Memory B cell (primary cell): Measurements from ENCODE around the gene ZNRF3.

Source experiments
- ATAC-seq: fragments of 150-1000 bp; cut with Tn5 transposase; 2 replicates; pipeline ENCODE4 v1.10.0; 2021; ENCODE audit warnings: low read depth, mild to moderate bottlenecking, moderate library complexity
- DNase-seq, 2 donors: peaks; one replicate each; pipeline ENCODE4 v3.0.0; 2022; ENCODE audit warnings: low spot score in 2 of 2
- H3K27ac Mint-ChIP-seq: one replicate; pipeline ENCODE4 v1.8.0; 2022; ENCODE audit warnings: mild to moderate bottlenecking, moderate library complexity, mixed read lengths
- H3K27me3 Mint-ChIP-seq: one replicate; pipeline ENCODE4 v1.8.0; 2022; ENCODE audit warnings: mixed read lengths
- H3K36me3 Mint-ChIP-seq: one replicate; pipeline ENCODE4 v1.8.0; 2022; ENCODE audit warnings: mild to moderate bottlenecking, mixed read lengths
- H3K4me1 Mint-ChIP-seq: one replicate; pipeline ENCODE4 v1.8.0; 2022; ENCODE audit warnings: mixed read lengths
- H3K4me3 Mint-ChIP-seq: one replicate; pipeline ENCODE4 v1.8.0; 2022; ENCODE audit warnings: mild to moderate bottlenecking, moderate library complexity, mixed read lengths
- H3K9me3 Mint-ChIP-seq: one replicate; pipeline ENCODE4 v1.8.0; 2022; ENCODE audit warnings: mixed read lengths

The ZNRF3 gene

GRCh38 chr22:29009148-29009547 lies 125.8 kb downstream of the ZNRF3 start:
- Mint-ChIP-seq H3K4me1 (no peaks in the 10 kb centered on the region), H3K9me3 (no peaks in the 10 kb centered on the region), H3K27me3 (peaks cover 18% of the 10 kb centered on the region), H3K4me3 (no peak overlapping the region), H3K27ac (no peak overlapping the region), H3K36me3 (peaks cover 2% of the 10 kb centered on the region)
- ATAC-seq (no peak), DNase-seq (no peak)

- Mint-ChIP-seq H3K4me1 (peaks cover 6% of the 10 kb centered on the region), H3K27ac (no peak overlapping the region), H3K27me3 (peaks cover 11% of the 10 kb centered on the region), H3K36me3 (peaks cover 2% of the 10 kb centered on the region), H3K9me3 (no peaks in the 10 kb centered on the region), H3K4me3 (no peak overlapping the region)
- DNase-seq (no peak), ATAC-seq (no peak)
These were observed 128.1 kb downstream of the ZNRF3 start for GRCh38 chr22:29011240-29012100.

- H3K9me3 Mint-ChIP-seq = no peaks in the 10 kb centered on the region
- no peak overlapping the region for H3K27ac Mint-ChIP-seq
- DNase-seq = no peak
- H3K36me3 Mint-ChIP-seq = peaks cover 2% of the 10 kb centered on the region
- H3K4me1 Mint-ChIP-seq = peaks cover 8% of the 10 kb centered on the region
- H3K4me3 Mint-ChIP-seq = no peak overlapping the region
- H3K27me3 Mint-ChIP-seq = peaks cover 8% of the 10 kb centered on the region
- no peak for ATAC-seq
These were observed 128.7 kb downstream of the ZNRF3 start for GRCh38 chr22:29012101-29012433.

GRCh38 chr22:29012952-29013351 lies 129.6 kb downstream of the ZNRF3 start:
- H3K36me3 Mint-ChIP-seq = peaks cover 3% of the 10 kb centered on the region
- peaks cover 8% of the 10 kb centered on the region for H3K27me3 Mint-ChIP-seq
- peaks cover under 1% of the 10 kb centered on the region for H3K9me3 Mint-ChIP-seq
- H3K27ac Mint-ChIP-seq = no peak overlapping the region
- no peak for ATAC-seq
- peaks cover 8% of the 10 kb centered on the region for H3K4me1 Mint-ChIP-seq
- no peak overlapping the region for H3K4me3 Mint-ChIP-seq
- no peak for DNase-seq

- peaks cover 9% of the 10 kb centered on the region for H3K27me3 Mint-ChIP-seq
- ATAC-seq = no peak
- DNase-seq = no peak
- H3K4me1 Mint-ChIP-seq = peaks cover 8% of the 10 kb centered on the region
- peaks cover 5% of the 10 kb centered on the region for H3K9me3 Mint-ChIP-seq
- H3K4me3 Mint-ChIP-seq = no peak overlapping the region
- no peak overlapping the region for H3K27ac Mint-ChIP-seq
- H3K36me3 Mint-ChIP-seq = peaks cover 8% of the 10 kb centered on the region
These were observed 130.9 kb downstream of the ZNRF3 start for GRCh38 chr22:29014293-29014692.

GRCh38 chr22:29014773-29015172 lies 131.4 kb downstream of the ZNRF3 start:
- H3K27ac Mint-ChIP-seq = no peak overlapping the region
- peaks cover 9% of the 10 kb centered on the region for H3K27me3 Mint-ChIP-seq
- H3K4me3 Mint-ChIP-seq = no peak overlapping the region

GRCh38 chr22:29016067-29016938 lies 132.9 kb downstream of the ZNRF3 start:
- H3K4me1 Mint-ChIP-seq = peaks cover 8% of the 10 kb centered on the region
- peaks cover 6% of the 10 kb centered on the region for H3K36me3 Mint-ChIP-seq
- peaks cover 5% of the 10 kb centered on the region for H3K27me3 Mint-ChIP-seq
- DNase-seq = no peak
- no peak overlapping the region for H3K27ac Mint-ChIP-seq
- peaks cover 5% of the 10 kb centered on the region for H3K9me3 Mint-ChIP-seq
- no peak for ATAC-seq
- H3K4me3 Mint-ChIP-seq = no peak overlapping the region

More at GRCh38 chr22:29014773-29015172, 131.4 kb downstream of the ZNRF3 start:
- no peak for DNase-seq
- Mint-ChIP-seq H3K36me3 (peaks cover 8% of the 10 kb centered on the region), H3K9me3 (peaks cover 5% of the 10 kb centered on the region), H3K4me1 (peaks cover 8% of the 10 kb centered on the region)
- ATAC-seq = no peak

GRCh38 chr22:29018293-29019189 lies 135.2 kb downstream of the ZNRF3 start:
- Mint-ChIP-seq H3K9me3 (peaks cover 5% of the 10 kb centered on the region), H3K4me1 (peaks cover 8% of the 10 kb centered on the region), H3K4me3 (no peak overlapping the region), H3K27me3 (peaks cover 5% of the 10 kb centered on the region), H3K36me3 (peaks cover 6% of the 10 kb centered on the region), H3K27ac (no peak overlapping the region)
- DNase-seq (no peak), ATAC-seq (no peak)

- no peaks in the 10 kb centered on the region for H3K4me1 Mint-ChIP-seq
- DNase-seq (no peak), ATAC-seq (no peak)
- peaks cover 5% of the 10 kb centered on the region for H3K27me3 Mint-ChIP-seq
- H3K36me3 Mint-ChIP-seq = peaks cover 8% of the 10 kb centered on the region
- H3K27ac Mint-ChIP-seq = no peak overlapping the region
- H3K4me3 Mint-ChIP-seq = no peak overlapping the region
- peaks cover 5% of the 10 kb centered on the region for H3K9me3 Mint-ChIP-seq
These were observed 138.9 kb downstream of the ZNRF3 start for GRCh38 chr22:29022101-29022817.

- H3K4me1 Mint-ChIP-seq = no peaks in the 10 kb centered on the region
- DNase-seq = no peak
- peaks cover 4% of the 10 kb centered on the region for H3K36me3 Mint-ChIP-seq
- no peak overlapping the region for H3K27ac Mint-ChIP-seq
- peaks cover 6% of the 10 kb centered on the region for H3K27me3 Mint-ChIP-seq
- H3K4me3 Mint-ChIP-seq = no peak overlapping the region
- peaks cover 3% of the 10 kb centered on the region for H3K9me3 Mint-ChIP-seq
- ATAC-seq = no peak
These were observed 139.9 kb downstream of the ZNRF3 start for GRCh38 chr22:29023172-29023796.

GRCh38 chr22:29026579-29026978 lies 143.2 kb downstream of the ZNRF3 start:
- H3K4me3 Mint-ChIP-seq = no peak overlapping the region
- no peak for DNase-seq
- peaks cover 4% of the 10 kb centered on the region for H3K36me3 Mint-ChIP-seq
- H3K9me3 Mint-ChIP-seq = no peaks in the 10 kb centered on the region
- ATAC-seq = no peak
- H3K27ac Mint-ChIP-seq = no peak overlapping the region
- H3K4me1 Mint-ChIP-seq = no peaks in the 10 kb centered on the region
- peaks cover 5% of the 10 kb centered on the region for H3K27me3 Mint-ChIP-seq

- H3K36me3 Mint-ChIP-seq = peaks cover 4% of the 10 kb centered on the region
- no peak for ATAC-seq
- no peak overlapping the region for H3K27ac Mint-ChIP-seq
- no peaks in the 10 kb centered on the region for H3K9me3 Mint-ChIP-seq
- no peak for DNase-seq
- no peaks in the 10 kb centered on the region for H3K4me1 Mint-ChIP-seq
- H3K4me3 Mint-ChIP-seq = no peak overlapping the region
- peaks cover 10% of the 10 kb centered on the region for H3K27me3 Mint-ChIP-seq
These were observed 145.1 kb downstream of the ZNRF3 start for GRCh38 chr22:29028468-29028867.
